ENCODE results near the gene MACO1. TPM values are rescaled to one million over a fixed set of nuclear protein-coding genes. Genes with fewer than 3 reads are reported as not detected.

The MACO1 gene
- total and polyA plus RNA-seq, 3 experiments from 2014 or later, result 7.5 to 15.6 (median 14.7) TPM

DNA sequence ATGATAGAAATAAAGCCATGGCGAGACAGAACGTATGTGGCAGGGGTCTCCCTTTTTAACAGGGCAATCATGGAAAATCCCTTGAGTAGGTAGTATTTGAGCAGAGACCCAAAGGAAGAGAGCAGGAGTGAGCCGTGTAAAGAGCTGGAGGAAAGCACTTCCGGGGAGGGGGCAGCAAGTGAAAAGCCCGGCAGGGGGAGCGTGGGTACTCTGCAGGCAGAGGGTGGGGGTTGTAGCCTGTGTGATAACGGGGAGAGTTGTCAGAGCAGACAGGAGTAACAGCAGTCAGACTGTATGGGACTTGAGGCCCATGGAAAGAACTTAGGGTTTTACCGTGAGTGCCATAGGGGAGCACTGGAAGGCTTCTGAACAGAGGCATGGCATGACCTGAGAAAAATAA lies 61.6 kb downstream of the MACO1 start:
- Mint-ChIP-seq H3K27ac (peak overlapping the region in 1 of 8 donors; percentile 63), H3K4me1 (peaks cover 0 to 9% (median 4%) of the 10 kb centered on the region in 3 donors), H3K4me3 (no peak overlapping the region), H3K36me3 (peaks cover 12 to 78% (median 33%) of the 10 kb centered on the region in 3 donors), H3K27me3 (no peaks in the 10 kb centered on the region), H3K9me3 (no peaks in the 10 kb centered on the region)
- no peak for DNase-seq
- H3K4me1 ChIP-seq (ENCODE audit: insufficient read depth, low read length), result no peaks in the 10 kb centered on the region
- peaks cover 39% of the 10 kb centered on the region for H3K36me3 ChIP-seq (ENCODE audit: insufficient read depth, low read length)
- no peaks in the 10 kb centered on the region for H3K9me3 ChIP-seq (ENCODE audit: low read length)
- ChIA-PET CTCF (no interaction called here), POLR2A (no interaction called here)
- no peak overlapping the region for H3K4me3 ChIP-seq (ENCODE audit: low read length)
- H3K27me3 ChIP-seq (ENCODE audit: insufficient read depth, low read length, poor library complexity, severe bottlenecking), result no peaks in the 10 kb centered on the region
- H3K27ac ChIP-seq (ENCODE audit: low read depth, low read length), result no peak overlapping the region

DNA sequence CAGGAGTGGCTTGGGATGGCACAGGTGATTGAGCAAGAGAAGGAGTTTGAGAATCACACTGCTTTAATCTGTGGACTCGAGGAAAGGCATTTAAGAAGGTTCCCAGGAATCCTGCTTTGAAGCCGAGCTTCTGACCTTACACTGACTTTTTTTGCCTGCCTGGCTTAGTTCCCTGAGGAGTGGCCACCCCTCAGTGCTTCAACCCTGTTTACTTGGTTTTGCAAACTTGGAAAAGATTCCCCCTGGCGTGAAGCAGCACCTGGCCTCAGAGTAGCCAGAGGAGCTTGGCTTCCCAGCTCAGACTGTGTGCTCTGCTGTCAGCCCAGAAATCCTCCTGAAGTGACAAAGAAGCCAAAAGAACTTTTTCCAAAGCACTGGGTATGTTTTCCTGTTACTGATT lies 64.3 kb downstream of the MACO1 start:
- Histone ChIP-seq H3K9me3 (ENCODE audit: low read length) (no peaks in the 10 kb centered on the region), H3K27ac (ENCODE audit: low read depth, low read length) (no peak overlapping the region), H3K36me3 (ENCODE audit: insufficient read depth, low read length) (peaks cover 28% of the 10 kb centered on the region), H3K4me3 (ENCODE audit: low read length) (no peak overlapping the region), H3K27me3 (ENCODE audit: insufficient read depth, low read length, poor library complexity, severe bottlenecking) (no peaks in the 10 kb centered on the region), H3K4me1 (ENCODE audit: insufficient read depth, low read length) (no peaks in the 10 kb centered on the region)
- Mint-ChIP-seq H3K27me3 (no peaks in the 10 kb centered on the region), H3K9me3 (no peaks in the 10 kb centered on the region), H3K4me1 (peaks cover 0 to 9% (median 0%) of the 10 kb centered on the region in 3 donors), H3K36me3 (peaks cover 12 to 82% (median 38%) of the 10 kb centered on the region in 3 donors), H3K27ac (peak overlapping the region in 1 of 8 donors; percentile 1), H3K4me3 (no peak overlapping the region)
- ChIA-PET POLR2A (no interaction called here), CTCF (no interaction called here)
- no peak for DNase-seq

DNA sequence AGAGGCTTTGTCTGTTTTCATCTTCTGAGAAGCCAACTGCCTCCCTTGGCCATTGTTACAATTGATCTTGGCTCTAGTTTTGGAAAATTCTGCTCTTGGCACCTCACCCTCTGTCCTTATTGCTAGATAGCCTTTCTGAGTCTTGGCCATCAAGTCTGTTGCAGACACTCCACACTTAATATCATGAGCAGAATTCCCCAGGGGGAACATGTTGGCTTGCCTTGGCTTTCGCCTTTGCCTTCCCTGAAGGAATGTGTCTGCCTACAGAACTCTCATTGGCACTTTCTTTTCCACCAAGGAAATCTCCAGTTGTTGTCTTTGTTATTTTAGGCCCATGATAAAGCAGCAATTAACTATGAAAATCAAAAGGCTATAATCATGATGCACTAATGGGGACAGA lies 70.0 kb downstream of the MACO1 start:
- H3K27ac Mint-ChIP-seq, result peak overlapping the region in 3 of 8 donors; percentile 68 to 80 (median 72)
- Histone ChIP-seq H3K9me3 (ENCODE audit: low read length) (no peaks in the 10 kb centered on the region), H3K27ac (ENCODE audit: low read depth, low read length) (no peak overlapping the region), H3K4me1 (ENCODE audit: insufficient read depth, low read length) (peaks cover 14% of the 10 kb centered on the region), H3K27me3 (ENCODE audit: insufficient read depth, low read length, poor library complexity, severe bottlenecking) (no peaks in the 10 kb centered on the region), H3K4me3 (ENCODE audit: low read length) (no peak overlapping the region), H3K36me3 (ENCODE audit: insufficient read depth, low read length) (no peaks in the 10 kb centered on the region)
- CTCF ChIA-PET, result interaction anchor here (7.1 kb wide), 1 partner anchor 21 kb away, joined by 79 read pairs; no protein-coding TSS in a partner anchor
- peaks cover 0 to 10% (median 3%) of the 10 kb centered on the region in 3 donors for H3K4me1 Mint-ChIP-seq
- H3K27me3 Mint-ChIP-seq, result no peaks in the 10 kb centered on the region
- no peaks in the 10 kb centered on the region for H3K9me3 Mint-ChIP-seq
- no peak overlapping the region for H3K4me3 Mint-ChIP-seq
- peaks cover 0 to 48% (median 21%) of the 10 kb centered on the region in 3 donors for H3K36me3 Mint-ChIP-seq
- POLR2A ChIA-PET, result no interaction called here
- DNase-seq, result no peak

DNA sequence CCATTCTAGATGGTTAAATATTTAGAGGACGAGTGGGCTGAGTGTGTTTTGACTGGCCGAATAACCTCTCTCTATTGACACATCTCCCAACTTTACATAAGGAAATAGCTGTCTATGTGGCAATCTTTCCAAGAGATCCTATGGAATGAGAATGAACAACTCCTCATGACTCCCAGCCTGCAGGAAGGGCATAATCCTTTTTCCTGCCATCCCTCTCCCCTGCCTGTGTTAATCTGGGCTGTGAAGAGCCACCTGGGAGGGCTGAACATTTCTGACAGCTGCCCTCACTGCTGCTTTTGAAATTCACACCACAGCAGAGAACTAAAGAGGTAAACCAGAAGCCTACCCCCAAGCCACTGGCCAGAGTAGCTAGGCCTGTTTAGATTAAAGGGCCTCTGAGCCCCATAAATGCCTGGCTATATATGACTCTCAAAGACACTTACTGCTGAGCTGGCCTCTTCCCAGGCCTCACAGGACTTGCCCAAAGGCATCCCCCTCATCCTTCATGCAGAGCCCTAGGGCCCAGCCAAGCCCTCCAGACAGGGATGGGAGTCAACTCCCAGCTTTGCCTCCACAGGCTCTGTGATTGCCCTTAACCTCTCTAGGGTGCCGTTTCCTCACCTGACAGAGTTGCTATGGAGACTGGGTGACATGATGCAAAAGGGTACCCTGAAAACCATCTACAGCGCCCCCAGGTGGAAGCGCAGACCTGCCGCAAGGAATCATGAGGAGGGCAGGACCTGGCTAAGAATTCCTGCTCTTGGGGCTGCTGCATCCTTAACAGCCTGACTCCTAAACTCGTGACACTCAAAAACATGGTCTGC lies 70.8 kb downstream of the MACO1 start:
- Mint-ChIP-seq H3K4me3 (no peak overlapping the region), H3K27me3 (no peaks in the 10 kb centered on the region), H3K4me1 (peaks cover 5 to 17% (median 10%) of the 10 kb centered on the region in 3 donors), H3K36me3 (peaks cover 0 to 42% (median 20%) of the 10 kb centered on the region in 3 donors), H3K27ac (peak overlapping the region in 3 of 8 donors; percentile 17 to 51 (median 40)), H3K9me3 (no peaks in the 10 kb centered on the region)
- DNase-seq, result no peak
- ChIA-PET CTCF (interaction anchor here (0.9 to 7.1 kb wide), 2 partner anchors 20 to 309 kb away, joined by 3 to 79 read pairs; no protein-coding TSS in a partner anchor), POLR2A (no interaction called here)
- H3K9me3 ChIP-seq (ENCODE audit: low read length), result no peaks in the 10 kb centered on the region
- H3K27me3 ChIP-seq (ENCODE audit: insufficient read depth, low read length, poor library complexity, severe bottlenecking), result no peaks in the 10 kb centered on the region
- H3K4me3 ChIP-seq (ENCODE audit: low read length), result no peak overlapping the region
- H3K27ac ChIP-seq (ENCODE audit: low read depth, low read length), result no peak overlapping the region
- H3K4me1 ChIP-seq (ENCODE audit: insufficient read depth, low read length), result peaks cover 22% of the 10 kb centered on the region
- no peaks in the 10 kb centered on the region for H3K36me3 ChIP-seq (ENCODE audit: insufficient read depth, low read length)

GRCh38 chr1:25502957-25503356 lies 72.3 kb downstream of the MACO1 start:
- H3K27ac Mint-ChIP-seq, result peak overlapping the region in 6 of 8 donors; percentile 9 to 94 (median 56)
- POLR2A ChIA-PET, result no interaction called here

GRCh38 chr1:25503551-25504426 lies 73.1 kb downstream of the MACO1 start:
- H3K36me3 ChIP-seq (ENCODE audit: insufficient read depth, low read length), result no peaks in the 10 kb centered on the region
- no peaks in the 10 kb centered on the region for H3K27me3 ChIP-seq (ENCODE audit: insufficient read depth, low read length, poor library complexity, severe bottlenecking)
- CTCF ChIA-PET, result interaction anchor here (0.6 to 7.1 kb wide), 23 partner anchors 10 to 306 kb away, joined by 3 to 79 read pairs (median 3); partner anchors contain the start of gene LDLRAP1
- no peak overlapping the region for H3K27ac ChIP-seq (ENCODE audit: low read depth, low read length)
- no peak overlapping the region for H3K4me3 ChIP-seq (ENCODE audit: low read length)
- H3K27me3 Mint-ChIP-seq, result no peaks in the 10 kb centered on the region
- peak; percentile 43 to 78 (median 53) for DNase-seq
- H3K4me3 Mint-ChIP-seq, result no peak overlapping the region
- H3K36me3 Mint-ChIP-seq, result peaks cover 0 to 21% (median 4%) of the 10 kb centered on the region in 3 donors
- POLR2A ChIA-PET, result interaction anchor here (1.0 to 1.2 kb wide), 2 partner anchors 17 to 256 kb away, joined by 3 to 5 read pairs; partner anchors contain the start of gene RSRP1
- peaks cover 8 to 25% (median 19%) of the 10 kb centered on the region in 3 donors for H3K4me1 Mint-ChIP-seq
- H3K4me1 ChIP-seq (ENCODE audit: insufficient read depth, low read length), result peaks cover 23% of the 10 kb centered on the region
- no peaks in the 10 kb centered on the region for H3K9me3 Mint-ChIP-seq
- no peaks in the 10 kb centered on the region for H3K9me3 ChIP-seq (ENCODE audit: low read length)
- H3K27ac Mint-ChIP-seq, result peak overlapping the region in 5 of 8 donors; percentile 26 to 94 (median 39)

More at GRCh38 chr1:25502957-25503356, 72.3 kb downstream of the MACO1 start:
- Mint-ChIP-seq H3K9me3 (no peaks in the 10 kb centered on the region), H3K4me1 (peaks cover 8 to 25% (median 19%) of the 10 kb centered on the region in 3 donors), H3K4me3 (no peak overlapping the region), H3K36me3 (peaks cover 0 to 29% (median 12%) of the 10 kb centered on the region in 3 donors), H3K27me3 (no peaks in the 10 kb centered on the region)
- Histone ChIP-seq H3K27me3 (ENCODE audit: insufficient read depth, low read length, poor library complexity, severe bottlenecking) (no peaks in the 10 kb centered on the region), H3K36me3 (ENCODE audit: insufficient read depth, low read length) (no peaks in the 10 kb centered on the region), H3K9me3 (ENCODE audit: low read length) (no peaks in the 10 kb centered on the region), H3K4me3 (ENCODE audit: low read length) (no peak overlapping the region), H3K27ac (ENCODE audit: low read depth, low read length) (no peak overlapping the region), H3K4me1 (ENCODE audit: insufficient read depth, low read length) (peaks cover 23% of the 10 kb centered on the region)
- CTCF ChIA-PET, result interaction anchor here (1.0 to 7.1 kb wide), 6 partner anchors 11 to 307 kb away, joined by 3 to 79 read pairs (median 4); no protein-coding TSS in a partner anchor
- no peak for DNase-seq

DNA sequence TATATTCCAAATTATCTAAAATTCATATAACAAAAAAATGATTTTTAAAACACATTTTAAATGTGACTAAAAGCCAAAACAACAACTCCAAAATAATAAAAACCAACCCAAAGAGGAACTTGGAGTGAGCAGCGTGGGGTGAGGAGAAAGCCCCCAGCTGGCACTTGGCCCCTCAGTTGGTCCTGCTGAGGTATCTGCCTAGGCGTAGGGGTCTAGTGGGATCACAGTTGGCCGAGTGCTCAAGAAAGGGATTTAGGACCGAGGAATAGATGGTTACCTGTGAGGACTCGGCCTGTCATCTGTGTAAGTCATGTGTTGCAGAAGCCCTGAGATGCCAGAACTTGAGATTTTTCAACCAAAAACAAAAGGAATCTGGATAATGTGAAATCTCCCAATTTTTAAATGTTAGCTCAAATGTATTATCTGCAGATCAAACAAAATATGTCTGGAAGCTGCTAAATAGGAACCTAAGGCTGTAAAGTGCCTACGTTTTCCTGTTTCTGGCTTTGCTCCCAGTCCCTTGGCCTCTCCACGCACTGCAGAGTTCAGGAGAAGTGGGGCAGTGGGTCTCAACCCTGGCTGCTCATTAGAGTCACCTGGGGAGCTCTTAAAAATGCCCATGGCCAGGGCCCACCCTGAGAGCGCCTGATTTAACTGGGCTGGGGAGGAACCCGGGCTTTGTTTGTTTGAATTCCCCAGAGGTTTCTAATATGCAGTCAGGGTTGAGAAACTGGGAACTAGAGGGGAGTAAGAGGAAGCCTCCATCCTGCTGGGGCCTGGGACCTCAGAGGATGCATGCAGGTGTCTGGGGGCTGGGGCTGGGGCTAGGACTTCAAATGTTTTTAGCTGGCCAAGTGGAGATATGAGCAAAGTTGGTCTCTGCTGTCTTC lies 74.3 kb downstream of the MACO1 start:
- POLR2A ChIA-PET, result interaction anchor here (1.1 to 1.2 kb wide), 2 partner anchors 16 to 53 kb away, joined by 3 to 5 read pairs; no protein-coding TSS in a partner anchor
- H3K9me3 ChIP-seq (ENCODE audit: low read length), result no peaks in the 10 kb centered on the region
- no peaks in the 10 kb centered on the region for H3K9me3 Mint-ChIP-seq
- no peaks in the 10 kb centered on the region for H3K27me3 ChIP-seq (ENCODE audit: insufficient read depth, low read length, poor library complexity, severe bottlenecking)
- no peak overlapping the region for H3K4me3 ChIP-seq (ENCODE audit: low read length)
- DNase-seq, result no peak
- no peaks in the 10 kb centered on the region for H3K27me3 Mint-ChIP-seq
- CTCF ChIA-PET, result interaction anchor here (0.8 to 7.1 kb wide), 18 partner anchors 12 to 307 kb away, joined by 3 to 79 read pairs (median 4); no protein-coding TSS in a partner anchor
- H3K4me1 Mint-ChIP-seq, result peaks cover 8 to 25% (median 19%) of the 10 kb centered on the region in 3 donors
- H3K4me1 ChIP-seq (ENCODE audit: insufficient read depth, low read length), result peaks cover 23% of the 10 kb centered on the region
- no peaks in the 10 kb centered on the region for H3K36me3 ChIP-seq (ENCODE audit: insufficient read depth, low read length)
- H3K27ac ChIP-seq (ENCODE audit: low read depth, low read length), result no peak overlapping the region
- peak overlapping the region in 1 of 8 donors; percentile 80 for H3K27ac Mint-ChIP-seq
- peaks cover 0 to 13% (median 4%) of the 10 kb centered on the region in 3 donors for H3K36me3 Mint-ChIP-seq
- no peak overlapping the region for H3K4me3 Mint-ChIP-seq
